ENCODE measurements around the gene ARHGAP18.
A peak's percentile ranks its signal among the peaks of the same experiment; 100 is the strongest.

Gene ARHGAP18

DNA sequence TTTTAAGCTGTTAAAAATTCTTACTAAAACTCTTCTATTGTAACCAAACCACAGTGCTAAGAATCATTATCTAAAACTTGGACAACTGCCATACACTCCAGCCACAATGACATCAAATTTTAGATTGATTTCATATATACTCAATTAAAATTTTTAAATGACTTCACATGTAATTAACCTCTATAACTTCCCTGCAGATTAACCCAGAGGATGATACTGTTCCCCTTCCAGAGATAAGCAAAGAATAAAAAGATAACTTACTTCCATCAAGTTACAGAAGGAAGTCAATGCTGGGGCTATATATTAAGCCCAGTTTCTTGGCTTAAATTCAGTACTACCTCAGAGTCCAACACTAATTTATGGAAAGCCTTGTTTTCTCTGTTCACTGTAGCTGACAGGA lies 71.3 kb downstream of the ARHGAP18 start:
- Histone ChIP-seq H3K36me3 (ENCODE audit: control insufficient read depth, insufficient read depth, low read length, severe bottlenecking) (peaks cover 27% of the 10 kb centered on the region), H3K9me3 (ENCODE audit: control insufficient read depth, low read length) (no peaks in the 10 kb centered on the region), H3K9ac (ENCODE audit: low read length) (no peak overlapping the region), H3K4me3 (ENCODE audit: low read length) (no peak overlapping the region), H3K4me1 (ENCODE audit: control insufficient read depth, insufficient read depth, low read length) (peaks cover 28% of the 10 kb centered on the region), H3K27me3 (replicated peaks; ENCODE audit: control insufficient read depth, insufficient read depth, low read length) (no peaks in the 10 kb centered on the region)
- no peak for DNase-seq (ENCODE audit: low read depth)

DNA sequence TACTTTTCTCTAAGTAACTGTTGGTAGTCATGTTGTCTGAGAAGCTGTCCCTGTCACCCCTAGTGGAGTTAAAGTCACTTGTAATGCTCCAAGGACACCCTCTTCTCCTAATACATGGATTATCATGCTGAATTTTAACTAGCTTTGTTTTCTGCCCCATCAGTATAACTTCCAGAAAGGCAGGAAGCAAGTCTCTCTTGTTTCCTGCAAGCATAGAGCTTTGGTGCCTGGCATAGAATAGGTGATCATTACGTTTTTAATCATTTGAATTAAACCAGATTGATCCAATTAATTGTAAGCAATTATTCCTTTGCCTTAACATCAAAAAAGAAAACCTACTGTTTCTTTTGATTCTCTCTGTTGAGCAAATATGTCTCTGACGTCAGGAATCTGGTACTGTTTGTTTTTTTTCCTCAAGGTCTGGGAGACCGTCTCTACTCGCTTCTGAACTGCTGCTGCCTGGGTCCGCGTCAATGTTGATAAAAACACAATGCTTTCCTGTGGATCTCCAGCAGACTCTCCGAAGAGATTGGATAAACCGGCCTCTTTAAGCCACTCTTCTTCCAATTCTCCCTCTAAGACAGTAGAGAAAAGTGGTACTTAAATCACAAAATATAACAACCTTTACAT lies 71.8 kb downstream of the ARHGAP18 start:
- Histone ChIP-seq H3K27me3 (replicated peaks; ENCODE audit: control insufficient read depth, insufficient read depth, low read length) (no peaks in the 10 kb centered on the region), H3K4me3 (ENCODE audit: low read length) (no peak overlapping the region), H3K9me3 (ENCODE audit: control insufficient read depth, low read length) (no peaks in the 10 kb centered on the region), H3K4me1 (ENCODE audit: control insufficient read depth, insufficient read depth, low read length) (peaks cover 28% of the 10 kb centered on the region), H3K36me3 (ENCODE audit: control insufficient read depth, insufficient read depth, low read length, severe bottlenecking) (peaks cover 32% of the 10 kb centered on the region), H3K9ac (ENCODE audit: low read length) (no peak overlapping the region)
- peak; percentile 57 for DNase-seq (ENCODE audit: low read depth)

- no peaks in the 10 kb centered on the region for H3K9me3 ChIP-seq (ENCODE audit: control insufficient read depth, low read length)
- no peak overlapping the region for H3K9ac ChIP-seq (ENCODE audit: low read length)
- no peaks in the 10 kb centered on the region for H3K27me3 ChIP-seq (replicated peaks; ENCODE audit: control insufficient read depth, insufficient read depth, low read length)
- DNase-seq (ENCODE audit: low read depth), result no peak
- peaks cover 35% of the 10 kb centered on the region for H3K36me3 ChIP-seq (ENCODE audit: control insufficient read depth, insufficient read depth, low read length, severe bottlenecking)
- H3K4me3 ChIP-seq (ENCODE audit: low read length), result no peak overlapping the region
- H3K4me1 ChIP-seq (ENCODE audit: control insufficient read depth, insufficient read depth, low read length), result peaks cover 28% of the 10 kb centered on the region
These were observed 72.5 kb downstream of the ARHGAP18 start for GRCh38 chr6:129637340-129638054.

DNA sequence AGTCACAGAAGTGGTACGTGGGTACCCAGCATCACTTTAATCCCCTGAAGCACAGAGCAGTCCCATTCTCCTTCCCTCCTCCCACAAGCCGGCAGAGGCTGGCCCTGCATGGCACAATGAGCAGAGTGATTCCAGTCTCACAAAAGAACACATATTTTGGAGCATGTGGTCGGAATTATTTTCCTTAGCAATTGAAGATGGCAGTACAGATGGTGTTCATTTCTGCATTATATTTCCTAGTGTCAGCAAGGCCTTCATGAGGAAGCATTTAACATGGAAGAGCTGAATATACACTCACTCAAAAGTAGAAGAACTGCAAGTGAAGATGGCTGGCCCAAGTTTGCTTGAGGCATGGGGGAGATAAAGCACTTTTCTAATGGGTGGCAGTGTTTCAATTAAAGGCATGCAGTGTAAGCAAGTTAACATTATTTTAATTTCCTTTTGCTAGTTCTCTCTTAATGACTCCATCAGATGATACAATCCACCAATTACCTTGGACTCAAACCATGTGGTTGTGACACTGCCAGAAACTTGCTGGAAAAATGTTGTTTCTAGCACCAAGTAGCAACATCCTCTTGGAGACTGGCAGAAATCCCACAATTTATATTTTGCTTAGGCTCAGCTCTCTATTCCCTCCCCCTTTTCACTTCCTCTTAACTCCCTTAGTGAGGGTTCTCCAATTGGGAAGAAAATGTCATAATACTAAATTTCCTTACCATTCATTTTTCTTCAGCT lies 74.4 kb downstream of the ARHGAP18 start:
- Histone ChIP-seq H3K4me1 (ENCODE audit: control insufficient read depth, insufficient read depth, low read length) (peaks cover 11% of the 10 kb centered on the region), H3K27me3 (replicated peaks; ENCODE audit: control insufficient read depth, insufficient read depth, low read length) (no peaks in the 10 kb centered on the region), H3K4me3 (ENCODE audit: low read length) (no peak overlapping the region), H3K36me3 (ENCODE audit: control insufficient read depth, insufficient read depth, low read length, severe bottlenecking) (peaks cover 43% of the 10 kb centered on the region), H3K9me3 (ENCODE audit: control insufficient read depth, low read length) (no peaks in the 10 kb centered on the region), H3K9ac (ENCODE audit: low read length) (no peak overlapping the region)
- DNase-seq (ENCODE audit: low read depth), result peak; percentile 32

DNA sequence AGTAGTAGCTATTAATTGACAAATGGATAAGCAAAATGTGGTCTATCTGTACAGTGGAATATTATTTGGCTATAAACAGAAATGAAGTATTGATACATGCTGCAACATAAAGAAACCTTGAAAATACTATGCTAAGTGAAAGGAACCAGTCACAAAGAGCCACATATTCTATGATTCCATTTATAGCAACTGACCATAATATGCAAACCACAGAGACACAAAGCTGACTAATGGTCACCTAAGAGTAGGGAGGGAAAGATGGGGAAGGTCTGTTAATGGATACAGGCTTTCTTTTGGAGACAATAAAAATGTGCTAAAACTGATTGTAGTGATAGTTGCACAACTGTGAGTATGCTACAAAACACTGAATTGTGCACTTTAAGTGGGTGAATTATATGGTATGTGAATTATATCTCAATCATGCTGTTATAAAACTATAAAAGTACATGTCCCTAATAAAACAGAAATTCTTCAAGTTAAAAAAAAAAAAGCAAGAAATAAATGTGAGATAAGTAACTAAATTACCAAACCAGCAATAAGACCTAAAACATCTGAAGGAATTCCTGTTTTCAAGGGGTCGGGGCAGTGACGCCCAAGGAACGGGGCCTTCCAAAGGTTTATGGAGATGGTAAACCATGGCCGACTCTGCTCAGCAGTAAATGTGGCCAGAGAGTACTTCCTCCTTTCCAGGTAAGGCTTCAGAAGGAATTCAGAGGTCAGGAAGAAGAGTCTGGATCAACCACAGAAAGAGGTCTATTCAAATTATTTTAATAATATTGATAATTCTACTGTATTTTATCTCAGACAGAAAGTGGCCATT lies 75.4 kb downstream of the ARHGAP18 start:
- Histone ChIP-seq H3K9ac (ENCODE audit: low read length) (no peak overlapping the region), H3K36me3 (ENCODE audit: control insufficient read depth, insufficient read depth, low read length, severe bottlenecking) (peaks cover 44% of the 10 kb centered on the region), H3K27me3 (replicated peaks; ENCODE audit: control insufficient read depth, insufficient read depth, low read length) (no peaks in the 10 kb centered on the region), H3K4me1 (ENCODE audit: control insufficient read depth, insufficient read depth, low read length) (peaks cover 11% of the 10 kb centered on the region), H3K9me3 (ENCODE audit: control insufficient read depth, low read length) (no peaks in the 10 kb centered on the region), H3K4me3 (ENCODE audit: low read length) (no peak overlapping the region)
- no peak for DNase-seq (ENCODE audit: low read depth)

DNA sequence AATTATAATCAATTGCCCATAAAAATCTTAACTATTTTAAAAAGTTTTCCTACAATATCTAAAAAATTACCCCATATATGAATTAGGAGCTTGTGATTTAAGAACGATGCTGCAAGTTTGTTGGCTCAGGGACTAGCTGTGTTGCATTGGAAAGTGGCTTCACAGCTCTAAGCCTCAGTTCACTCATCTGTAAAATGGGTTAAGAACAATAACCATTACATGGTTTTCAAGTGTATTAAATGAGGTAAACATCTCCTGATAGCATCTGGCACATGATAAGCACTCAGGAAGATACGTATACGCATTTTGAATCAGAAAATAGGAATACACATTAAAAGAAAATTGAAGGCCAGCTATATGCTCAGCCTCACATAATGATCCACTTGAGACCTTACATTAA lies 76.4 kb downstream of the ARHGAP18 start:
- Histone ChIP-seq H3K4me3 (ENCODE audit: low read length) (no peak overlapping the region), H3K27me3 (replicated peaks; ENCODE audit: control insufficient read depth, insufficient read depth, low read length) (no peaks in the 10 kb centered on the region), H3K9me3 (ENCODE audit: control insufficient read depth, low read length) (no peaks in the 10 kb centered on the region), H3K36me3 (ENCODE audit: control insufficient read depth, insufficient read depth, low read length, severe bottlenecking) (peaks cover 50% of the 10 kb centered on the region), H3K9ac (ENCODE audit: low read length) (no peak overlapping the region), H3K4me1 (ENCODE audit: control insufficient read depth, insufficient read depth, low read length) (peaks cover 11% of the 10 kb centered on the region)
- DNase-seq (ENCODE audit: low read depth), result no peak

- DNase-seq (ENCODE audit: low read depth), result no peak
- no peak overlapping the region for H3K9ac ChIP-seq (ENCODE audit: low read length)
- H3K4me1 ChIP-seq (ENCODE audit: control insufficient read depth, insufficient read depth, low read length), result peaks cover 19% of the 10 kb centered on the region
- peaks cover 38% of the 10 kb centered on the region for H3K36me3 ChIP-seq (ENCODE audit: control insufficient read depth, insufficient read depth, low read length, severe bottlenecking)
- no peak overlapping the region for H3K4me3 ChIP-seq (ENCODE audit: low read length)
- no peaks in the 10 kb centered on the region for H3K27me3 ChIP-seq (replicated peaks; ENCODE audit: control insufficient read depth, insufficient read depth, low read length)
- no peaks in the 10 kb centered on the region for H3K9me3 ChIP-seq (ENCODE audit: control insufficient read depth, low read length)
These were observed 77.8 kb downstream of the ARHGAP18 start for GRCh38 chr6:129632172-129632613.

DNA sequence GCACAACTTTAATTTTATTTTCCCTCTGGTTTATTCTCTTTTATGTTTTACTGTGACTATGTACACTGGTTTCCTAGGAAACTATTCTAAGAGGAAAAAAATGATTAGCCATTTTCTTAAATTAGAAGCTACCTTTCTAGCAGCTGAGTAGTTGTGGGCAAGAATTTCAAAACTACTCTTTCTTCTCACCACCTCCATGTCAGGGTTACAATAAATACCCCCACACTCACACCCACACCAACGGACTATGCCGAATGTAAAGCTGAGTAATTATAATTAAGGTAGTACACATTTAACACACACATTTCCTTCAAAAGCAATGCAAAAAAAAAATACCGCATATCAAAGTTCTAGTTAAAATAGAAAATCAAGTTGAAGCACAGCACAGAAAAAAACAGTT lies 78.9 kb downstream of the ARHGAP18 start:
- Histone ChIP-seq H3K9me3 (ENCODE audit: control insufficient read depth, low read length) (no peaks in the 10 kb centered on the region), H3K4me1 (ENCODE audit: control insufficient read depth, insufficient read depth, low read length) (peaks cover 23% of the 10 kb centered on the region), H3K27me3 (replicated peaks; ENCODE audit: control insufficient read depth, insufficient read depth, low read length) (no peaks in the 10 kb centered on the region), H3K36me3 (ENCODE audit: control insufficient read depth, insufficient read depth, low read length, severe bottlenecking) (peaks cover 33% of the 10 kb centered on the region), H3K9ac (ENCODE audit: low read length) (no peak overlapping the region), H3K4me3 (ENCODE audit: low read length) (no peak overlapping the region)
- DNase-seq (ENCODE audit: low read depth), result no peak

GRCh38 chr6:129630596-129630995 lies 79.4 kb downstream of the ARHGAP18 start:
- Histone ChIP-seq H3K4me3 (ENCODE audit: low read length) (no peak overlapping the region), H3K27me3 (replicated peaks; ENCODE audit: control insufficient read depth, insufficient read depth, low read length) (no peaks in the 10 kb centered on the region), H3K36me3 (ENCODE audit: control insufficient read depth, insufficient read depth, low read length, severe bottlenecking) (peaks cover 33% of the 10 kb centered on the region), H3K9me3 (ENCODE audit: control insufficient read depth, low read length) (no peaks in the 10 kb centered on the region), H3K9ac (ENCODE audit: low read length) (no peak overlapping the region), H3K4me1 (ENCODE audit: control insufficient read depth, insufficient read depth, low read length) (peaks cover 18% of the 10 kb centered on the region)
- no peak for DNase-seq (ENCODE audit: low read depth)

- no peaks in the 10 kb centered on the region for H3K9me3 ChIP-seq (ENCODE audit: control insufficient read depth, low read length)
- peaks cover 22% of the 10 kb centered on the region for H3K36me3 ChIP-seq (ENCODE audit: control insufficient read depth, insufficient read depth, low read length, severe bottlenecking)
- no peak overlapping the region for H3K4me3 ChIP-seq (ENCODE audit: low read length)
- no peaks in the 10 kb centered on the region for H3K27me3 ChIP-seq (replicated peaks; ENCODE audit: control insufficient read depth, insufficient read depth, low read length)
- peaks cover 13% of the 10 kb centered on the region for H3K4me1 ChIP-seq (ENCODE audit: control insufficient read depth, insufficient read depth, low read length)
- DNase-seq (ENCODE audit: low read depth), result no peak
- peak overlapping the region; percentile 54 for H3K9ac ChIP-seq (ENCODE audit: low read length)
These were observed 81.7 kb downstream of the ARHGAP18 start for GRCh38 chr6:129628101-129628815.
